Left lung (tissue), 10 donors: ENCODE data around the gene FAM185A. TPM values are rescaled to one million over a fixed set of nuclear protein-coding genes. Genes with fewer than 3 reads are reported as not detected.

ENCODE experiments used
- ATAC-seq: fragments of 200-7000 bp; cut with Tn5 transposase; one replicate; pipeline ENCODE4 v1.9.1; 2020; ENCODE audit warnings: moderate library complexity
- DNase-seq, 4 donors: peaks; one replicate each; pipeline ENCODE4 v3.0.0-alpha.2; 2013 to 2020
- H3K27ac ChIP-seq, 2 donors: fragments of 200-600 bp; sonication (generic) in 1 of 2; one replicate each; pipeline versions ENCODE4 v1.5.0 to v1.8.0; 2020 to 2021
- H3K27me3 ChIP-seq, 2 donors: fragments of 200-600 bp; sonication (generic) in 1 of 2; one replicate each; pipeline versions ENCODE4 v1.5.0 to v1.8.0; 2020 to 2021
- H3K36me3 ChIP-seq, 2 donors: fragments of 200-600 bp; sonication (generic) in 1 of 2; one replicate each; pipeline versions ENCODE4 v1.5.0 to v1.8.0; 2020 to 2021
- H3K4me1 ChIP-seq, 2 donors: fragments of 200-600 bp; one replicate each; pipeline ENCODE4 v1.8.0; 2021
- H3K4me3 ChIP-seq, 2 donors: fragments of 200-600 bp; sonication (generic) in 1 of 2; one replicate each; pipeline versions ENCODE4 v1.5.0 to v1.8.0; 2020 to 2021; ENCODE audit warnings: mild to moderate bottlenecking in 1 of 2
- H3K9me3 ChIP-seq, 2 donors: fragments of 200-600 bp; sonication (generic) in 1 of 2; one replicate each; pipeline versions ENCODE4 v1.5.0 to v1.8.0; 2020 to 2021
- CTCF ChIP-seq, 2 donors: fragments of 200-600 bp; sonication (generic) in 1 of 2; IDR thresholded peaks; one replicate each; pipeline versions ENCODE4 v1.5.0 to v1.8.0; 2021; ENCODE audit warnings: antibody characterized with exemption in 2 of 2
- intact Hi-C, 2 donors: fragments of 100-400 bp; cut with DNase I; formaldehyde crosslinking; loops; one replicate each; pipeline versions ENCODE4 v1.11.2 to v1.14.2; 2022
- polyA plus RNA-seq, 6 donors: library from polyadenylated mRNA; unstranded; fragments of 120-200 nt; gene quantifications; one replicate each; pipeline ENCODE4 v1.2.1, GENCODE V29; 2013; ENCODE audit not compliant: insufficient read length in 6 of 6
- total RNA-seq, 2 donors: library from RNA; stranded (reverse); fragmentation: NEBNext Ultra II Directional; extraction: Animal tissue kit (Norgen Biotek cat#: 25700); gene quantifications; one replicate each; pipeline ENCODE4 v1.2.1, GENCODE V29; 2021
- donor health status: DM: no; HTN: yes; CAD: no.
- donor health status: DM: no; HTN: no; CAD: no.

FAM185A gene
- total and polyA plus RNA-seq, 8 donors = 7.1 to 15.1 (median 12.2) TPM

GRCh38 chr7:102830197-102830596 is 81.4 kb downstream of the FAM185A start:
- intact Hi-C loops = no loop called here
- ATAC-seq (no peak), DNase-seq (no peak)
- no peak for TF ChIP-seq CTCF (IDR thresholded peaks at IDR 0.05)
- no peaks in the 10 kb centered on the region for H3K27me3 ChIP-seq
- no peaks in the 10 kb centered on the region for H3K9me3 ChIP-seq
- no peak overlapping the region for H3K27ac ChIP-seq
- peaks cover 0 to 22% of the 10 kb centered on the region in 2 donors for H3K36me3 ChIP-seq
- H3K4me1 ChIP-seq = no peaks in the 10 kb centered on the region
- no peak overlapping the region for H3K4me3 ChIP-seq

- DNase-seq (no peak), ATAC-seq (no peak)
- TF ChIP-seq CTCF (IDR thresholded peaks at IDR 0.05) = no peak
- Histone ChIP-seq H3K4me3 (no peak overlapping the region), H3K4me1 (no peaks in the 10 kb centered on the region), H3K36me3 (peaks cover 0 to 14% of the 10 kb centered on the region in 2 donors), H3K9me3 (no peaks in the 10 kb centered on the region), H3K27ac (no peak overlapping the region), H3K27me3 (no peaks in the 10 kb centered on the region)
- intact Hi-C loops = no loop called here
Measured at GRCh38 chr7:102832674-102833073, 83.9 kb downstream of the FAM185A start.

- H3K27ac ChIP-seq = no peak overlapping the region
- no peaks in the 10 kb centered on the region for H3K4me1 ChIP-seq
- no peaks in the 10 kb centered on the region for H3K27me3 ChIP-seq
- no peak overlapping the region for H3K4me3 ChIP-seq
- DNase-seq (no peak), ATAC-seq (no peak)
- intact Hi-C loops = no loop called here
- no peak for TF ChIP-seq CTCF (IDR thresholded peaks at IDR 0.05)
- H3K9me3 ChIP-seq = no peaks in the 10 kb centered on the region
- peaks cover 0 to 11% of the 10 kb centered on the region in 2 donors for H3K36me3 ChIP-seq
Measured at GRCh38 chr7:102833343-102833742, 84.5 kb downstream of the FAM185A start.

GRCh38 chr7:102834466-102834865 is 85.7 kb downstream of the FAM185A start:
- no peaks in the 10 kb centered on the region for H3K36me3 ChIP-seq
- no peak overlapping the region for H3K27ac ChIP-seq
- no peak overlapping the region for H3K4me3 ChIP-seq
- no peaks in the 10 kb centered on the region for H3K9me3 ChIP-seq
- ATAC-seq (no peak), DNase-seq (no peak)
- no peaks in the 10 kb centered on the region for H3K4me1 ChIP-seq
- TF ChIP-seq CTCF (IDR thresholded peaks at IDR 0.05) = no peak
- intact Hi-C loops = no loop called here
- no peaks in the 10 kb centered on the region for H3K27me3 ChIP-seq

GRCh38 chr7:102834999-102835398 is 86.2 kb downstream of the FAM185A start:
- no peak for TF ChIP-seq CTCF (IDR thresholded peaks at IDR 0.05)
- Histone ChIP-seq H3K4me1 (no peaks in the 10 kb centered on the region), H3K27me3 (no peaks in the 10 kb centered on the region), H3K36me3 (no peaks in the 10 kb centered on the region), H3K9me3 (no peaks in the 10 kb centered on the region), H3K4me3 (no peak overlapping the region), H3K27ac (no peak overlapping the region)
- DNase-seq (no peak), ATAC-seq (peak; percentile 59)
- intact Hi-C loops = no loop called here
